HG02885 (cell line): Measurements from ENCODE around the gene TIMM22.

Source experiments
- ATAC-seq: cut with Tn5 transposase; IDR thresholded peaks from one replicate; pipeline ENCODE4 v1.9.1; 2021; ENCODE audit warnings: mild to moderate bottlenecking; ENCODE audit not compliant: unreplicated experiment, poor library complexity

TIMM22 gene

DNA sequence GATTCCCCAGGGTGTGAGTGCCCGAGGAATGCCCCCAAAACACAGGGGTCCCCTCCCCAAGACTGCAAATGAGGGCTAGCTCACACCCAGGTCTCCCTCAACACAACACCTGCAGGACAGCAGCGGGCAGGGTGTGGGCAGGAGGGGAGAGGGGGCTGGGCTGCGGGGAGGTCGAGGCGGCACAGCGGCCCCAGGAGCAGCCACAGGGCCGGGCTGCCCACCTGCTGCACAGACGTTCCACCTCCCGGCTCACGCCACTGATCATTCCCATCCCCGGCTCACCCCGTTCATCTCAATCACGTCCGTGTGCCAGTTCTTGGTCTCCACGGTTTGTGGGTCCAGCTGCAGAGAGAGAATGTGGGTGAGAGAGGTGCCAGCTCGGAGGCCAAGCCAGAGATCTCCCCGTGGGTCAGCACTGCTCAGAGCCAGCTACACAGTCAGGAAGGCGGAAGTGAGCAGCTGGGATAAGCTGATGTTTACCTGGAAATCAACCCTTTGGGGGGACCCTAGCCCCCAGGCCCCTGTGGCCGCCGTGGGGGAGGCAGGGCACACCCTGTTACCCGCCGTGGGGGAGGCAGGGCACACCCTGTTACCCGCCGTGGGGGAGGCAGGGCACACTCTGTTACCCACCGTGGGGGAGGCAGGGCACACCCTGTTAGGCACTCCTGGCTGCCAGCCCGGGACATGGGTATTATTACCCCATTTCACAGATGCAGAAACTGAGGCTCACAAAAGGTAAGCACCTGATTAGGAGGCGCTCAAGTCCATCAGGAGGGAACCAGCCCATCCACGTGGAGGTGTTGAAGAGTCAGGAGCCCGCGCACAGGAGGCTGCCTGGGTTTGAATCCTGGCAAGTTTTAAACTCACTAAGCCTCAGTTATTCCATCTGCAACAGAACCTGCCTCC is 16.1 kb downstream of the TIMM22 start:
- ATAC-seq = no peak

DNA sequence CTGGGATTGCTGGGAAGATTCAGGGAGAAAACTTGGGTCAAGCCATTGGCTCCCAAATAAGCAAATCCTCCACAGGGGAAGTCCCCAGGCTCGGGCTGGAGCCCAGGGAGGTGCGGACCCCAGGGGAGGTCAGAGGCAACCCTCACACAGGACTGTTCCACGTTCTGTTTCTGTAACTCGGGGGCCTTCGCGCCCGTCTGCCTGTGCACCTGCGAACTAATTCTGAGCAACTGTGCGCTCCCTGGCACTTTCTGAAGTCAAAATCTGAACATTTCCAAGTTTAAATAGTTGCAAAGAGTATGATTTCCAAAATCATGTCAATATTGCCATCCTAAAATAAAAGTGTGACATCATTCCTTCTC is 16.8 kb downstream of the TIMM22 start:
- no peak for ATAC-seq

DNA sequence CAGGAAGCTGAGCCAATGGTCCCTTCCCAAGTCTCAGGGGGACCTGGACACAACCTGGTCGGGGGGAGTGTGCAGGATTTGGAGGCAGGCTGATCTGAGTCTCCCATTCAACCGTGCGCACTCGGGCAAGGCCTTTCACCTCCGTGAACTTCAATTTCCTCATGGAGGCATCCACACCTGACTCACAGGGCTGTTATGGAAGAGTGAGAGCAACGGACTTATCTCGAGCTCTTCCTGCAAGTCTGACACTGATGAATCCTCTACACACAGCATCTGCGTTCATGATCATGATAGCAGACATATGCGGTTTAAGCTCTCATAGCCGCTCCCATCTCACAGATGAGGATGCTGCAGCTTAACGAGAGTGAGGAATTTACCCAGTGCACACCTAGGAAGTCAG is 21.6 kb downstream of the TIMM22 start:
- no peak for ATAC-seq

DNA sequence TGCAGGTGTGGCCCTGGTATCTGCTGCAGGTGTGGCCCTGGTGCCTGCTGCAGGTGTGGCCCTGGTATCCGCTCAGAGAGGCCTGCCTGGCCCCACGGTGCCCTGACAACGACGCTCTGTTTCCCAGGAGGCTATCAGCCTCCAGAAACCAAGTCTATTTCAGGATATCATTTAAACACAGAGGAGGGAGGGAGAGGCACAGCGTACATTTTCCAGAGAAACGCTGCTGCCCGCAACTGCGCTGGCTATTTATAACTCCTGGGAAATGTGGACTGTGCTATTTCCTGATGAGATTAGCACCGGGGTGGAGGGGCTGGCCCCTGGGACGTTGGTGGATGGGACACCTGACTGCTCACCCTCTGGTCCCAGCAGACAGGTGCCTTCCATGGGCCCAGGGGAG is 22.5 kb downstream of the TIMM22 start:
- no peak for ATAC-seq

DNA sequence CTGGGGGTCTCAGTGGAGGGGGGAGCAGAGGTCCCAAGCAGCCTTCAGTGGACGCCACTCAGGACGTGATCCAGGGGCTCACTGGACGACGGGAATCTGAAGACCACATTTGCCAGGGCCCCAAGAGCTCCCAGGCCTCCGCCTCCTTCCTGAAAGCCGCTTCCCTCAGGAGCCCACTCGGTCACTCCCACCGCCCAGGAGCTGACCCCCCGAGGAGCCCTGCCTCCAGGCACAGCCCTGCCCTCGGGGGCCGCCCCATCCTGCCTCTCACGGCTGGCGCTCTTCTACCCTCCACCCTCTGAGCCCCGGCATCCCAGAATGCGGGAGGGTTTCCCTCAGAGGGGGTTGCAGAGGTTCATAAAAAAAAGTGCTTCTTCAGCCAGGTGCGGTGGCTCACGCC is 24.2 kb downstream of the TIMM22 start:
- no peak for ATAC-seq

DNA sequence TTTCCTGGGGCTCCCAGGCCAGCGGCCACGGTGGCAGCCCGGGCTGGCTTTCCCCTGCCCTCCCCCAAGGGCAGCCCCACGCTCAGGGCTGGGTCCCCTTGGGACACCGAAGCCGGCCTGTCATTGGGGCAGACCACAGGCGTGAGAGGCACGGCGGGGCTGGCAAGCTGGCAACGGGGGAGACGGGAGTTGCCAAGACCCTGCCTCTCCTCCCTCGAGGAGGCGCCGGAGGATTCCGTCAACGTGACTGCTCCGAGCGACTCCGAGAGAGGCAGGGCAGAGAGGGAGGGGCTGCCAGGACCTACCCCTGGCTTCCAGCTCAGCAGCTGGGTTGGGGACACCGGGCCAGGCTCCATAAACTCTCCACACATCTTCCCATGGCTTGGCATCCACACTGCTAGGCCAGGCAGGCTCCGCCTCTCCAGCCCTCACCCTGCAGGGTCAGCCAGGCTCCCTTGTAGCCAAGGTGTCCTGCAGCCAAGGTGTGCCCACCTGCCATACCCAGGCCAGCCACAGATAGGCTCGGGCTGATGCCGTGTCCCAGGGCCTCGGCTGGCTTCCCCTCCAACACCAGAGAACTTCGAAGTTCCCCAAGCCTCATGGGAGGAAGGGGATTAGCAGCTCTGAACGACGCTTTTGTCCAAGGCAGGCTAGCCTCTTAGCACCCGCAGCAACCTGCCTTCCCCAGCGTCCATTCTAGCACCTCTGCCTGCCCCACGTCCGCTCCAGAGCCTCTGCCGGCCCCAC is 25.5 kb downstream of the TIMM22 start:
- ATAC-seq = no peak

DNA sequence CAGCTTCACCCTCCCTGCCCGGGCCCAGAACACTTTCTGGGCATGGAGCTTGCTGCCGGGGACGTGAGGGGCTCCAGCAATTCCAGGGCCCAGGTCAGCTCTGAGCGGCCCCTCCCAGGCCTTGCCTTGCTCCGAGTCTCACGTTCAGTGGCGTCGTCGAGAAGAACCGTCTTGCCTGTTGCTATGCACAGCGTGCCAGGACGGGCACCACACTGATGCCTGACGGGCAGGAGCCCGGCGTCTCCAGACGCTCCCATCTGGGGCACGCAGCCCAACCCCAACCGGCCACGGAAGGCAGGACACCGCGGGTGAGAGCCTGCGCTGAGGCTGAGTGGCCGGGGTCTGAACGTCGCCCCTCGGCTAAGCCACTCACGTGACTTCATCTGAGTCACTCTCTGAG is 27.1 kb downstream of the TIMM22 start:
- ATAC-seq = no peak

DNA sequence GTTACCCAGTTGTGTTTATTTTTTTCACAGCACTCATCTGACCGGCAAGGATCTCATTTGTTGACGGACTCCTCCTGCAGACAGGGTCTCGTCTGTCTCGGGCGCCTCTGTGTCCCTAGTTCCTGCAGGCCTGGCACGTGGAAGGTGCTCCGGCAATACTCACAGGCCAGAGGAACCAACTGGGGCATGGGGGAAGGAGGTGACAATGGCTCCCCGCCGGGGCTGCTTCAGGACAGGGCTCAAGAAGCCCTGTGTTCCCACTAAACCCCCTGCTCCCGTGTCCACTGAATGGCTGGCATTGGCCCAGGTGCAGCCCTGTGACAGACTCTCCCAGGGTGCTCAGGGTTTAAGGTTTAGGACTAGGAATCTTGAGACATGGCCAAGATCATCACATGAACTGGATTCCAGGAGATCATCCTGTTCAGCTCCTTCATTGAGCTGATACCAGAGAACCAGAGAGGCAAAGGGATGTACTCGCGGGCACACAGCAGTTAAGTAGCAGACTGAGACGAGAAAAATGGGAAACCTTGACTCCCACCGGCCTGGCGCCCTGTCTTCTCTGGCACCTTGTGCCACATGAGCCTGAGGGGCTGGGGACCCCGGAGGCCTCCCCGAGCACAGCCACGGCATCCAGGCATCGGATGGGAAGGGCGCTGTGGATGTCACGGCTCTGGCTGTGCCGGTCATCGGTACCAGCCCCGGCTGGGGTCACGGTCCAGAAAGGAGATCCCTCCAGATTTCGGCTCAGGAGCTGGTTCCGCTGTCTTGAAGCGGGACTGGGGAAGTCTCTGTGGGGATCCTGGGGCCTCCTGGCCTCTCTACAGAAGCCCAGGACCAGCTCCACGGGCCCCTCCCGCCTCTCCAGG is 29.0 kb downstream of the TIMM22 start:
- no peak for ATAC-seq

DNA sequence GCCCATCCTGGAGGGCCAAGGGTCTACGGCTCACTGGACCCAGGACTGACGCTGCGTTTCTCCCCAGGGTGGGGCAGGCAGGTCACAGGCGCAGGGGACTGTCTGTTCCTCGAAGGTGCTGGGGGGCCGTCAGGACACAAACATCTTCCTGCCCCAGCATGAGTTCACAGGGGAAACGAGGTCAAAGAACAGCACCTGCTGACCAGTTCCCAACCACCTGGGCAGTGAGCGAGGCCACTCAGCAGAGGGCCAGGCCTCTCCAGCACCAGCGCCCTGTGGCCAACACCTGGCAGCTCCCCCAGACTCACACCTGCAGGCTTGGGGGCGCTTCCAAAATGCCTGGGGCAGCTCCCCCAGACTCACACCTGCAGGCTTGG is 29.7 kb downstream of the TIMM22 start:
- no peak for ATAC-seq

DNA sequence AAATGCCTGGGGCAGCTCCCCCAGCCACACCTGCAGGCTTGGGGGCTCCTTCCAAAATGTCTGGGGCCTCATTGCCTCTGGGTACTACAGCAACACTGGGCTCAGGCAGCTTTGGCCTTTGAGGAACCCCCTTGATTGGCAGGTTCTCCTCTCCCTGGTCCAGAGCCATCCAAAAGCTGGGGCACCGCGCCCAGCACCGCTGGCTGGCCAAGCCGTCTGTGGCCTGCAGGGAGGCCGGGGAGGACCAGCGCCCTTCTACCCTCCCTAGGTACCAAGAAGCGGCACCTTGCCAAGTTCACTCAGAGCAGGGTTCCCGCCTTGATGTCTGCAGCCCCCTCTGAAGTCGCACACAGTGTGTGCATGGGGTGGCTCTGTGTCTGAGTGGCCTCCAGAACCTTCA is 30.1 kb downstream of the TIMM22 start:
- no peak for ATAC-seq

DNA sequence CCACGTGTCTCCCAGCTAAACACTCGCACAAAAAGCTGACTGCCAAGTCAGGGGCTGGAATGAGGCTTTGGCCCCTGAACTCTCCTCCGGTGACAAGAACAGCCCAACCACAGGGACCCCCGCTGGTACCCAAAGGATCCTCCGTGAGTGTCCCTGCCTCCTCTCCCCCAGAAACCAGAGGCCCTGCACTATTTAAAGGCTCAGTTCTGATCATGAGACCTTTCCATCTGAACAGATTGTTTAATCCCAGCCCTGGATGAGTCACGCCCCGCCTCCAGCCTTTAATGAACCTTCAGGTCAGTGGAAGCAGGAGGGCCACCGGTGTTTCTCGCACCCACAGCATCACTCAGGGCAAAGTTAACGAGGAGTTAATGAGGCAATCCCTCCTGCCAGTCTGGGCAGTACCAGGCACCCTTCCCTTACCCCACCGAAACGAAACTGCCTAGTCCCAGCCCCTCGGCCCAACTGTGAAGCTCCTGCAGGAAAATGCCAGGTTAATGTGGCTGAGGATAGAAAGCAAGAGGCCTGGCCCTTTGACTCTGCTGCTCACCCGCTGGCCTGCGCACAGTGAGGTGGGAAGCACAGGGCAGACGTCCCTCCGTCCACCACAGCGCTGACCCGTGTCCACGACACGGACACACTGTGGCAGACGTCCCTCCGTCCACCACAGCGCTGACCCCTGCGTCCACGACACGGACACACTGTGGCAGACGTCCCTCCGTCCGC is 32.4 kb downstream of the TIMM22 start:
- ATAC-seq = no peak

DNA sequence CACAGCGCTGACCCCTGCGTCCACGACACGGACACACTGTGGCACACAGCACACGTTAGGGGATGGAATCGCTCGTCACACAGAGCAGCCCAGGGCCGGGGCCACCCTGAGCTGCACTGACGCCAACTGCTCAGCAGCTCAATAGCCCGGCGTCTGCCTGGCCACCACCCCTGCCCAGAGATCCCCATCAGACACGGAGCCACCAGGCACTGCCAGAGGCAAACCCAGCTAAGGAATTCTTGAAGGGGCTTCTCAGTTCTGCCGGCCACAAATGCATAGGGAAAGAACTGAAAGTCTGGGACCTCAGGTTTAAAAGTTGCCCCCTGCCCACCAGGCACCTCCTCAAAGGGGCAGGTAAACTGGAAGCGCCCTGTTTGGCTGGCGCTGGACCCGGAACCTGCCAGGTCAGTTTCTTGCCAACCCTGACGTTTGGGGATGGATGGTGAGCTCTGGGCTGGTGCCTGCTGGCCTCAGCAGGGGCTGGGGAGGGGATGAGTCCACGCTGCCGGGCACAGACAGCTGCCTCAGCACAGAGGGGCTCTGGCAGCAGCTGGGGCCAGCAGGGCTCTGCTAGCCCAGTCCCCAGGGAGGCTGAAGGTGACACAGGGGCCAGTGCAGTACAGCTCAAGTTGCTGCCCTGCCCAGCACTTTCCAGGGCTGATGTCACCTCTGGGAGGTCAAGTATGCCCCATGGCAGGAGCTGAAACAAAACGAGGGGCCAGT is 33.2 kb downstream of the TIMM22 start:
- ATAC-seq = no peak

DNA sequence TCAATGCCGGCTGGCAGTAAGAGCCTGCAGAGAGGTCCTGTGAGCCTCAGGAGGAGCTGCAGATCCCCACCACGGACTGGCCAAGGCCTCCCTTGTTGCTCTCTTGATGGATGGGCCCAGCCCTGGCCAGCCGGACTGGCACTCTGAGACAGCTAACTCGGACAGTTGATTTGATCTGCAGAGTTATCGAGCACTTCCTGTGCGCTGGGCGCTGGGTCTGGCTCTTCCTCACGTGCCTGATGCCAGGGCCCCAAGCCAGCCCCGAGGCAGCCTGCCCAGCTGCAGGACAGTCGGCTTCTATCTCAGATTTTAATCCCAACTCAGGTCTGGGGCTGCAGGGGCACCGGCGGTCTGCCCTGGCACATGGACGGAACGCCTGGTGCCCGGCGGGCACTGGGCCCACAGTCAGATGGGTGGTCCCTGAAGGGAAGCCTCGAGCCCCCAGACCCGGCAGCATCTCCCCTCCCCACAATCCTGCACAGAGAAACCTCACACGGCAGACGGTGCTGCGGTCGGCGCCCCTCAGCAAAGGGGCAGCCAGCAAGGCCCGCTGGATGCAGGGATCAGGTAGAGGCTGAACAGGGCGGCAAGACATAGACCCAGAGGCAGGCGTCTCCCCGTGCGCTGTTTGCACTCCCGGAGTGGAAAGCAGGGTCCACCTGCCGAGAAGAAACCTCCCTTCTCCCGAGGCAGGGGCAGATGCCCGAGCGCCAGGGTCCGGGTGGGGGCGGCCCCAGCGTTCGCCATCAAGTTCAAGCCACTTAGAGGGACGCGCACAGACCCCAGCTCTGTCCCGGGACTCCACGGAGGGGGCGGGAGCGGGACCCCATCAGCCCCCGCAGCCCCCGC is 34.0 kb downstream of the TIMM22 start:
- ATAC-seq = no peak

DNA sequence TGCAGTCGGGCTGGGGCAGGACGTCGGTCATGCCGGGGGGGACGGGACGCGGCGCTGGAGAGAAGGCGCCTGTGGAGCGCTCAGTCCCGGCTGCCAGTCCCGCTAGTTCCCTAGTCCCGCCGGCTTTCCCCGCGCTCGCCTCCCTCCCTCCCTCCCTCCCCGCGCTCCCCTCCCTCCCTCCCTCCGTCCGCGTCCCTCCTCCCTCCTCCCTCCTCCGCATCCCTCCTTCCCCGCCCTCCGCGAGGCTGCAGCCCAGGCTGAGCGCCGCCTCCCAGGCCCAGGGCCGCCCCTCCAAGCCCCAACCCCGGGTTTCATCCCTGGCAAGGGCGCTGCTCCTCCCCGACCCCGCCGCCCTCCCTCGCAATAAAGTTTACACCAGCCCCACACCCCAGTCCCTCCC is 34.8 kb downstream of the TIMM22 start:
- no peak for ATAC-seq

DNA sequence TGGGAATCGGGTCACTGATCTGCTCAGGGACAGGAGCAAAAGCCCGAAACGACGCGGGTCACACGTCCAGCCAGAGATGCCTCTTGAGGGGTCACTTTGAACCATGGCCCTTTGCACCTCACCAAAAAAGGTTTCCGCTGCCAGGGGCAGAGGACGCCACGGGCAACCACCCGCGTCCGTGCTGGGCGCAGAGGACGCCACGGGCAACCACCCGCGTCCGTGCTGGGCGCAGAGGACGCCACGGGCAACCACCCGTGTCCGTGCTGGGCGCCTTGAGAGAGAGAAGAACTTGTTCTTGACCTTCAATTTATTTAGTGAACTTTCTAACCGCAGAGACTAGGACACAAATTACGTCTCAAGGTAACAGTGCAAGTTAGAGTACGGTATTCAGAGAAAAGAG is 35.5 kb downstream of the TIMM22 start:
- no peak for ATAC-seq

DNA sequence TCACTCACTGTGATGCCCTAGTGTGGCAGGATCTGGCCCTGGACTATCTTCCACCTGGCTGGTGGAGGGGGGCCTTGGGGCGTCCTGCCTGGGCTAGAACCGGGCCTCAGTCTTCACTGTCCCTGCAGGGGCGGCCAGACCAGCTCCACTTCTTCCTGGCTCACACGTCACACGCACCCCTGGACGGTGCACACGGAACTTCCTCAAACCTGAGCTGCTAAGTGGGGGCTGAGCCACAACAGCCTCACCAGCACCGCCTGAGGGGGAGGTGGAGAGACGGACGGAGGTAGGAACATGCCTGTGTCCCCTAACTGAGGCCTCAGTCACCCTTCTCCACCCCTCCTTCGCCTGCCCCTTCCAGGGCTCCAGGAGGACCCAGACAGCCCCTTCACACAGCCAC is 36.6 kb downstream of the TIMM22 start:
- no peak for ATAC-seq

DNA sequence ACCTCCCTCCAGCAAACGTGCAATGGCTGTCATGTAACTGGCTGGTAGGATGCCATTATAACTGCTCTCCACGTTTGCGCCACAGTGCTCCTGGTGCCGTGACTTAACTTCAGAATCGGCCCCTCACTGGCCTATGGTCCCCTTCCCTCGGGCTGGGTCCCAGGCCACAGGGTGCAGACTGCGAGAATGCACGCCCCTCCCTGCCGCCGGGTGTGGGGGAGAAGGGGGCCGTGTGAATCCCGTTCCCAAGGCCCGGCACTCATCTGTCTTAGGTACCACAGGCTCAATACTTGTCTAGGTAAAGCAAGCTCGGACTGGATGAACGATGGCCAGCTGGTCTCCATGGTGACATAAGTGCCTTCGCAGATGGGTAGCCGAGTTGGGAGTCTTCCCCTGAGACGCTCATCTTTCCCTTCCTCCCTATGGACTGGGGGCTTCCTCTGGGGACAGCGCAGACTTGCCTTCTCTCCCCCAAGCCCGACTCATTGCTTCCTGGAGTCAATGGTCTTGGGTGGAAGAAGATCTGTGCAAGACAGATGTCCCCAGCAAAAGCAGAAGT is 37.8 kb downstream of the TIMM22 start:
- no peak for ATAC-seq

DNA sequence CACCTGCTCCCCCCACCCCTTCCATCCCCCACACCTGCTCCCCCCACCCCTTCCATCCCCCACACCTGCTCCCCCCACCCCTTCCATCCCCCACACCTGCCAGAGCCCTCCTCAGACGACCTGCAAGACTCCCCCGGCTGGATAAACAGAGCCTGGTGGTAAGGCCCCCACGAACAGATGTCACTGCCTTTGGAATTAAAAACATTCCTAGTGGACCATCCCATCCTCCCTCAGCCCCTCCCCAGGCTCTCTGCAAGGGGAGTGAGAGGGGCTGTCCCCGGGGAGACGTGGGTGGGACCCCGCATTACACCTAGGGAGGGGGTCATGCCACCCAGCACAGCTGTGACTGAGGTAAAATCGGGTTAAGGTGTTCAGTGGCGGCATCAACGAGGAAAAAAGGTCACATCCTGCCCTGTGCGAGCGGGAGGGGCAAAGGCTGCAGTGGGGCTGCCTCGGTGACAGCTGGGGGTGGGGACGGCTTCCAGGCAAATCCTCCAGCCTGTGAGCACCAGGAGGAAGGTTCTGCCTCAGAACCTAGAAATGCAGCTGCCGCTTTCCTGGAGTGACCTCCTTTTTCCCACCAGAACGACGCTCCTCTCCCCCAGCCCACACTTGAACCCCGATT is 38.7 kb downstream of the TIMM22 start:
- no peak for ATAC-seq
